Lower lobe of right lung (tissue), 2 donors: Measurements from ENCODE around the gene CIITA. TPM values are rescaled to one million over a fixed set of nuclear protein-coding genes. Genes with fewer than 3 reads are reported as not detected.

Experiments used
- ATAC-seq, 2 donors: fragments of 200-7000 bp; cut with Tn5 transposase; one replicate each; pipeline ENCODE4 v1.9.1; 2020 to 2022; ENCODE audit warnings: mild to moderate bottlenecking in 2 of 2, moderate library complexity in 2 of 2
- DNase-seq: peaks from one replicate; pipeline ENCODE4 v3.0.0-alpha.2; 2020
- H3K27ac ChIP-seq: fragments of 200-600 bp; one replicate; pipeline ENCODE4 v1.8.0; 2022
- H3K27me3 ChIP-seq: fragments of 200-600 bp; one replicate; pipeline ENCODE4 v1.8.0; 2022; ENCODE audit warnings: low read depth
- H3K36me3 ChIP-seq: fragments of 200-600 bp; one replicate; pipeline ENCODE4 v1.8.0; 2022; ENCODE audit warnings: mild to moderate bottlenecking
- H3K4me1 ChIP-seq: fragments of 200-600 bp; one replicate; pipeline ENCODE4 v1.8.0; 2022
- H3K4me3 ChIP-seq: fragments of 200-600 bp; one replicate; pipeline ENCODE4 v1.8.0; 2022; ENCODE audit warnings: mild to moderate bottlenecking
- H3K9me3 ChIP-seq: fragments of 200-600 bp; one replicate; pipeline ENCODE4 v1.8.0; 2022
- intact Hi-C: fragments of 100-400 bp; cut with DNase I; formaldehyde crosslinking; loops from one replicate; pipeline ENCODE4 v1.11.0; 2022
- total RNA-seq: library from RNA; stranded (reverse); fragmentation: NEBNext Ultra II Directional; extraction: Animal tissue kit (Norgen Biotek cat#: 25700); gene quantifications from one replicate; pipeline ENCODE4 v1.2.1, GENCODE V29; 2021
- TF ChIP-seq, protein P1 (sequence below): fragments of 200-600 bp; IDR thresholded peaks from one replicate; pipeline ENCODE4 v1.8.0; 2022; ENCODE audit warnings: antibody characterized with exemption, mild to moderate bottlenecking
- donor health status: DM: no; HTN: yes; CAD: no; lungs with severe emphysema.

The CIITA gene
- total RNA-seq, 1 donor from 2014 or later = 119 TPM

DNA sequence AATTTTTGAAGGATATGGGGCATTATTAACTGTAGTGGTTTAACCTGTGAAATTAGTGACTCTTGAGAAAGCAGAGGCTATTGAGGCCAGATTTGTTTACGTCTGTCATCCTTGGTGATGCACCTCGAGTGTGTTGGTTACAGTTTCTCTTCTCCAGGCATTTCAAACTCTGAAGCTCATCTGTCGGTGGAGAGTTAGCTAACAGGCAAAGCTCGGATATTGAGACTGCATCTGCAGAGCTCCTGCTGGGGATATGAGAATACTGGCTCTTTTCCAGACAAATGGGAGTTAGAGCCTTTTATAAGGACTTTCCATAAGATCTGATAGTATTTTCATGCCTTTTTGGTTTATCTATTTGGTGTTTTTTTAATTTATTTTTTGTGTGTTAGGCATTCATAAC lies 74.0 kb downstream of the CIITA start:
- Histone ChIP-seq H3K4me3 (no peak overlapping the region), H3K27me3 (no peaks in the 10 kb centered on the region), H3K27ac (no peak overlapping the region), H3K9me3 (no peaks in the 10 kb centered on the region), H3K36me3 (no peaks in the 10 kb centered on the region), H3K4me1 (peaks cover 56% of the 10 kb centered on the region)
- ATAC-seq (no peak), DNase-seq (no peak)
- intact Hi-C loops = no loop called here
- TF ChIP-seq, protein P1, sequence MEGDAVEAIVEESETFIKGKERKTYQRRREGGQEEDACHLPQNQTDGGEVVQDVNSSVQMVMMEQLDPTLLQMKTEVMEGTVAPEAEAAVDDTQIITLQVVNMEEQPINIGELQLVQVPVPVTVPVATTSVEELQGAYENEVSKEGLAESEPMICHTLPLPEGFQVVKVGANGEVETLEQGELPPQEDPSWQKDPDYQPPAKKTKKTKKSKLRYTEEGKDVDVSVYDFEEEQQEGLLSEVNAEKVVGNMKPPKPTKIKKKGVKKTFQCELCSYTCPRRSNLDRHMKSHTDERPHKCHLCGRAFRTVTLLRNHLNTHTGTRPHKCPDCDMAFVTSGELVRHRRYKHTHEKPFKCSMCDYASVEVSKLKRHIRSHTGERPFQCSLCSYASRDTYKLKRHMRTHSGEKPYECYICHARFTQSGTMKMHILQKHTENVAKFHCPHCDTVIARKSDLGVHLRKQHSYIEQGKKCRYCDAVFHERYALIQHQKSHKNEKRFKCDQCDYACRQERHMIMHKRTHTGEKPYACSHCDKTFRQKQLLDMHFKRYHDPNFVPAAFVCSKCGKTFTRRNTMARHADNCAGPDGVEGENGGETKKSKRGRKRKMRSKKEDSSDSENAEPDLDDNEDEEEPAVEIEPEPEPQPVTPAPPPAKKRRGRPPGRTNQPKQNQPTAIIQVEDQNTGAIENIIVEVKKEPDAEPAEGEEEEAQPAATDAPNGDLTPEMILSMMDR = no peak

DNA sequence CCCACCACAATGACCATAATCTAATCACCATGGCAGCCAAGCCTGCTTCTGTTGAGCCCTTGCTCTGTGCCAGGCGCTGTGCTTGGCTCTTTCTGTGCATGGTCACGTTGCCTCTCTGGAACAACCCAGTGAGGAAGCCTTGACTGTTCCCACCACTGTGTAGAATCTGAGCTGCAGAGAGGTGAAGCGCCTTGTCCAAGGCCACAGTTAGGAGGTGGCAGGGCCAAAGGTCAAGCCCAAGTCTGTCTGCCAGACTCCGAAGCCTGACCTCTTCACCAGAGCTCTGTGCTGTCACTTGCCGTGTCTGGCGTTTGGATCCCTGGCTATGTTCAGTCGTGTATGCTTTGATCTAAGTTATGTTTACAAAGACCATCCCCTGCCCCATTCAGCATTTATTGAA lies 77.9 kb downstream of the CIITA start:
- no peaks in the 10 kb centered on the region for H3K9me3 ChIP-seq
- TF ChIP-seq, protein P1 = no peak

DNA sequence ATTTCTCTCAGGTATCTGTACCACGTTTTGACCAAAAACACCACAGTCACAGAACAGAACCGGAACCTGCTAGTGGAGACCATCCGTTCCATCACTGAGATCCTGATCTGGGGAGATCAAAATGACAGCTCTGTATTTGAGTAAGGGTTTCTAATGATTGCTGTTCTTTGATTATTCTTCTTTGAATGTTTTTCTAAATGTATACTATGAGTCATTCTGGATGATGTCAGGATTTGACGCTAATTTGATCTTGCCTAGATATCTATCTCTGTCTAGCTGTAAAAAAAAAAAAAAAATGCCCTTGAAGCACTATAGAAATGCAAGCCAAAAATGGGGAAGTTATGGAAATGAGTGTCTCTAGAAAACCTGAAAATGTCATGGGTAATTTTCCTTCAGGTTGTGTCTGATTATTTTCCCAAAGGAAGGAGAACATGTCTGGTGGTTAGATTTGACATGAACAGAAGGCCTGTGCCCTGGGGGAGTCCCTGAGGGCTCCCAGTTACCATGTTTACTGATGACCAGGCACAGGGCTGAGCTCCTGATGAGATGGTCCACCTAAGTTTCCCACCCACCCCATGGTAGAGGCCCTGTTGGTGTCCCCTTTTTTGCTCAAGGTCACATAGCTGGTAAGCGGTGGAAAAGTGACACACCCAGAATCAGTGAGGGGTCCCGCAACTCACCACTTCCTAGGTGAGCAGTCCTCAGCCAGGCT lies 80.9 kb downstream of the CIITA start:
- Histone ChIP-seq H3K27me3 (no peaks in the 10 kb centered on the region), H3K36me3 (peaks cover 23% of the 10 kb centered on the region), H3K9me3 (no peaks in the 10 kb centered on the region), H3K4me1 (peaks cover 22% of the 10 kb centered on the region), H3K27ac (no peak overlapping the region), H3K4me3 (no peak overlapping the region)
- DNase-seq (no peak), ATAC-seq (no peak)
- TF ChIP-seq, protein P1 = no peak
- intact Hi-C loops = no loop called here

More for the DNA sequence above, 77.9 kb downstream of the CIITA start:
- ATAC-seq (peak in 1 of 2 donors; percentile 6), DNase-seq (no peak)
- Histone ChIP-seq H3K27ac (no peak overlapping the region), H3K4me3 (no peak overlapping the region), H3K36me3 (peaks cover 13% of the 10 kb centered on the region), H3K4me1 (peaks cover 35% of the 10 kb centered on the region), H3K27me3 (no peaks in the 10 kb centered on the region)
- intact Hi-C loops = no loop called here

DNA sequence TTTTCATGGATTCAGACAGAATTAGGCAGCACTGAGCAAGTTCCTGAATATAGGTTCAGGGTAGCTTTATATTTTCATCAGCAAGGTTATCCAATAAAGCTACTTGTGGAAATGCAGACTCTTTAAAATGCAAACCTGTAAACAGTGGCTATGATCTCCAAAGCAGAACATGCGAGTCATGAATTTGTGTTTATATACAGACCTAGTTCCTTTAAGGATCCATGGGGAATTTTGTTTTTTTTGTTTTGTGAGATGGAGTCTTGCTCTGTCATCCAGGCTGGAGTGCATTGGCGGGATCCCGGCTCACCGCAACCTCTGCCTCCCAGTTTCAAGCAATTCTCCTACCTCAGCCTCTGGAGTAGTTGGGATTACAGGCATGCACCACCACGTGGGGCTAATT lies 82.2 kb downstream of the CIITA start:
- peaks cover 17% of the 10 kb centered on the region for H3K4me1 ChIP-seq

DNA sequence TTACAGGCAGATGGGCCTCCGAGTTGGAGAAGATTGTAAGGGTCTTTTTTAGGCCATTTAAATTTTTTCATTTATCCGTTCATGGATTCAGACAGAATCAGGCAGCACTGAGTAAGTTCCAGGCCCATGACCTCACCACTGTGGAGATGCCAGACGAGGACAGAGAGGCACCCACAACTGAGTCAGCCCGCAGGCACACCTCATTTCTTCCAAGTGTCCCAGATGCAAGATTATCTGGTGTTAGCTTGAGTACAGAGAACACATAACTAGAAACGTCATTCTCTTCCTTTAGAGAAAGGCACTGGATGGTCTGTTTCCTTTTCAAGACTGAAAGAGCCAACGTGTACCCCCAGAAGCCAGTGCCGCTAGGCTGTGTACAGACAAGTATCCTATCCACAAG lies 84.2 kb downstream of the CIITA start:
- TF ChIP-seq, protein P1 = no peak
- Histone ChIP-seq H3K36me3 (peaks cover 33% of the 10 kb centered on the region), H3K4me1 (peaks cover 11% of the 10 kb centered on the region), H3K4me3 (no peak overlapping the region), H3K27me3 (no peaks in the 10 kb centered on the region), H3K9me3 (no peaks in the 10 kb centered on the region), H3K27ac (no peak overlapping the region)
- ATAC-seq = peak in 1 of 2 donors; percentile 51
- intact Hi-C loops = no loop called here
- DNase-seq = no peak

More for the DNA sequence above, 82.2 kb downstream of the CIITA start:
- no peaks in the 10 kb centered on the region for H3K9me3 ChIP-seq
- ATAC-seq (no peak), DNase-seq (no peak)
- H3K36me3 ChIP-seq = peaks cover 33% of the 10 kb centered on the region
- no peak overlapping the region for H3K4me3 ChIP-seq
- intact Hi-C loops = no loop called here
- TF ChIP-seq, protein P1 = no peak
- no peaks in the 10 kb centered on the region for H3K27me3 ChIP-seq
- no peak overlapping the region for H3K27ac ChIP-seq
